Stomach (tissue), 4 donors: ENCODE measurements around the gene SUSD6.

Experiments
- POLR2A ChIP-seq, 4 donors: fragments of 450-650 bp; IDR thresholded peaks; one replicate each; pipeline ENCODE4 v1.6.1; 2016; ENCODE audit warnings: antibody characterized with exemption in 4 of 4, control low read depth in 2 of 4, mild to moderate bottlenecking in 1 of 4, moderate library complexity in 1 of 4
- POLR2AphosphoS5 ChIP-seq, 3 donors: sonication (generic); formaldehyde crosslinking; IDR thresholded peaks; one replicate each; pipeline ENCODE4 v1.6.1; 2016; ENCODE audit warnings: antibody characterized with exemption in 3 of 3

GRCh38 chr14:69703047-69704039 lies 91.9 kb downstream of the SUSD6 start:
- TF ChIP-seq POLR2A (IDR thresholded peaks at IDR 0.05) (no peak), POLR2AphosphoS5 (IDR thresholded peaks at IDR 0.05) (no peak)
